Panc1 (cell line): Measurements from ENCODE around the gene TSR3.

Source experiments
- POLR2AphosphoS5 ChIP-seq: IDR thresholded peaks from 2 replicates; pipeline ENCODE4 v1.6.1; 2012; ENCODE audit warnings: mild to moderate bottlenecking, low read depth, low read length, moderate library complexity
- TF ChIP-seq, protein P1 (sequence below): fragments of 450-650 bp; IDR thresholded peaks from 2 replicates; pipeline ENCODE4 v1.5.1; 2017; ENCODE audit warnings: mild to moderate bottlenecking
- TF ChIP-seq, protein P2 (sequence below), 2 experiments: IDR thresholded peaks; 2 replicates each; pipeline ENCODE4 v1.6.1; 2011 to 2012; ENCODE audit warnings: low read depth in 2 of 2, control low read depth in 1 of 2, low read length in 1 of 2, mild to moderate bottlenecking in 1 of 2, moderate library complexity in 1 of 2; ENCODE audit not compliant: insufficient read depth in 1 of 2

DNA sequence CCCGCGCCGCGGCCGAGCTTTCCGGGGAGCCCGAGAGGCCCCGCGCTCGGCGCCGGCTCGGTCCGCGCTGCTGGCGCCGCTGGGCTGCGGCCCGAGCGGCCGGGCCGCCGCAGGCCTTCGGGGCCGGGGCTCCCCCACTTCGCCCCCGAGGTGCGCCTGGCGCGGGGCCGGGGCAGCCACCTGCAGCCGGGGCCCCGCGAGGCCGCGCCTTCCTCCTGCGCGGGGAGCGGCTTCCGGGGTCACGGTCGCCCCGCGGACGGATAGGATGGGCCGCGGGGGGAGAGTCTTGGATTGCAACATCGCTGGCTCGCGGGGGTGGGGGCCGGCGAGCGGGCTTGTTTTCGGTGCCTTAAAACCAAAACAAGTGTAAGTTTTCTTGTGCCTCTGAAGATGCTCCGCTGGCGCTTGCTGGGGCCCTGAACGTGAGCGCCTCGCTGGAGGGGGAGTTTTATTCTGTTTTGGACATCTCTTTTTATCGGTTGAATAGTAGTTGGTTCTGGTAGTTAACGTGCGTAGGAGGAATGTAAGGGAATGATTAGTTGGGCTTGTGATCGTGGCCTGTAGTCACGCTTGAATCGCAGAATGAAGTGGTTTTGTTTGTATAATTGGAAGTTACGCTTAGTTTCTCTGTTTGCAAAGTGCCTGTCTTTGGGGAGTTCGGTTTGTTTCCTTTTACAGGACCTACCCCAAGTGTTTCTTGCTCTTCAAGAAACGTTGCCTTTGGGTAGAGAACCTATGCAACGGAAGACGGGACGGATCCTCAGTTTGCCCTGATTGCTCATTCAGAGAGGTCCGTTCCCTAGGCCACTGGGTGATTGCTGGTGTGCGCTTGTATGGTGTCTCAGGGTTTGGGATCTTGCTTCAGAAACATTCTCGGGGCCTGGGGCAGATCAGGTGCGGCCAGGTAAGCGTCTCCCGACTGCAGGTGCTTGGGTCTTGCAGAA is 41.5 kb downstream of the TSR3 start:
- TF ChIP-seq, protein P1, sequence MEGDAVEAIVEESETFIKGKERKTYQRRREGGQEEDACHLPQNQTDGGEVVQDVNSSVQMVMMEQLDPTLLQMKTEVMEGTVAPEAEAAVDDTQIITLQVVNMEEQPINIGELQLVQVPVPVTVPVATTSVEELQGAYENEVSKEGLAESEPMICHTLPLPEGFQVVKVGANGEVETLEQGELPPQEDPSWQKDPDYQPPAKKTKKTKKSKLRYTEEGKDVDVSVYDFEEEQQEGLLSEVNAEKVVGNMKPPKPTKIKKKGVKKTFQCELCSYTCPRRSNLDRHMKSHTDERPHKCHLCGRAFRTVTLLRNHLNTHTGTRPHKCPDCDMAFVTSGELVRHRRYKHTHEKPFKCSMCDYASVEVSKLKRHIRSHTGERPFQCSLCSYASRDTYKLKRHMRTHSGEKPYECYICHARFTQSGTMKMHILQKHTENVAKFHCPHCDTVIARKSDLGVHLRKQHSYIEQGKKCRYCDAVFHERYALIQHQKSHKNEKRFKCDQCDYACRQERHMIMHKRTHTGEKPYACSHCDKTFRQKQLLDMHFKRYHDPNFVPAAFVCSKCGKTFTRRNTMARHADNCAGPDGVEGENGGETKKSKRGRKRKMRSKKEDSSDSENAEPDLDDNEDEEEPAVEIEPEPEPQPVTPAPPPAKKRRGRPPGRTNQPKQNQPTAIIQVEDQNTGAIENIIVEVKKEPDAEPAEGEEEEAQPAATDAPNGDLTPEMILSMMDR = no peak
- TF ChIP-seq, protein P2, sequence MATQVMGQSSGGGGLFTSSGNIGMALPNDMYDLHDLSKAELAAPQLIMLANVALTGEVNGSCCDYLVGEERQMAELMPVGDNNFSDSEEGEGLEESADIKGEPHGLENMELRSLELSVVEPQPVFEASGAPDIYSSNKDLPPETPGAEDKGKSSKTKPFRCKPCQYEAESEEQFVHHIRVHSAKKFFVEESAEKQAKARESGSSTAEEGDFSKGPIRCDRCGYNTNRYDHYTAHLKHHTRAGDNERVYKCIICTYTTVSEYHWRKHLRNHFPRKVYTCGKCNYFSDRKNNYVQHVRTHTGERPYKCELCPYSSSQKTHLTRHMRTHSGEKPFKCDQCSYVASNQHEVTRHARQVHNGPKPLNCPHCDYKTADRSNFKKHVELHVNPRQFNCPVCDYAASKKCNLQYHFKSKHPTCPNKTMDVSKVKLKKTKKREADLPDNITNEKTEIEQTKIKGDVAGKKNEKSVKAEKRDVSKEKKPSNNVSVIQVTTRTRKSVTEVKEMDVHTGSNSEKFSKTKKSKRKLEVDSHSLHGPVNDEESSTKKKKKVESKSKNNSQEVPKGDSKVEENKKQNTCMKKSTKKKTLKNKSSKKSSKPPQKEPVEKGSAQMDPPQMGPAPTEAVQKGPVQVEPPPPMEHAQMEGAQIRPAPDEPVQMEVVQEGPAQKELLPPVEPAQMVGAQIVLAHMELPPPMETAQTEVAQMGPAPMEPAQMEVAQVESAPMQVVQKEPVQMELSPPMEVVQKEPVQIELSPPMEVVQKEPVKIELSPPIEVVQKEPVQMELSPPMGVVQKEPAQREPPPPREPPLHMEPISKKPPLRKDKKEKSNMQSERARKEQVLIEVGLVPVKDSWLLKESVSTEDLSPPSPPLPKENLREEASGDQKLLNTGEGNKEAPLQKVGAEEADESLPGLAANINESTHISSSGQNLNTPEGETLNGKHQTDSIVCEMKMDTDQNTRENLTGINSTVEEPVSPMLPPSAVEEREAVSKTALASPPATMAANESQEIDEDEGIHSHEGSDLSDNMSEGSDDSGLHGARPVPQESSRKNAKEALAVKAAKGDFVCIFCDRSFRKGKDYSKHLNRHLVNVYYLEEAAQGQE (IDR thresholded peaks at IDR 0.05; ENCODE audit: insufficient read depth in 1 of 2, low read depth in 2 of 2, low read length in 1 of 2) = no peak
- TF ChIP-seq POLR2AphosphoS5 = no peak
